AG04449 (cell line): Measurements from ENCODE around the gene TPRA1.

Experiments used
- CTCF ChIA-PET: fragments of 350-600 bp; formaldehyde crosslinking; extraction: SDS; loops from one replicate; lab custom pipeline; 2021; ENCODE audit warnings: antibody characterized with exemption; lab: Yijun Ruan, JAX
- POLR2A ChIA-PET: fragments of 400-600, 350-600 bp; formaldehyde crosslinking; extraction: SDS; loops from one replicate; lab custom pipeline; 2020; ENCODE audit warnings: antibody characterized with exemption, inconsistent platforms; lab: Yijun Ruan, JAX
- DNase-seq: peaks from one replicate; pipeline ENCODE4 v3.0.0-alpha.2; 2010; ENCODE audit warnings: low read depth, low spot score
- H3K4me3 ChIP-seq: 2 replicates; pipeline ENCODE4 v1.5.1; 2011; ENCODE audit warnings: low read depth, mild to moderate bottlenecking, control low read depth, low read length
- CTCF ChIP-seq: IDR thresholded peaks from one replicate; pipeline ENCODE4 v1.5.1; 2011; ENCODE audit warnings: mild to moderate bottlenecking, moderate library complexity, low read length, control low read depth, inconsistent platforms; ENCODE audit not compliant: insufficient read depth; ENCODE audit errors: missing control alignments

TPRA1 gene

GRCh38 chr3:127604546-127605165, 14.1 kb upstream of the TPRA1 start:
- DNase-seq: no peak
- no peak for TF ChIP-seq CTCF
- POLR2A ChIA-PET: interaction anchor here (0.7 kb wide), 1 partner anchor 392 kb away, joined by 3 read pairs; no protein-coding TSS in a partner anchor
- H3K4me3 ChIP-seq: no peak overlapping the region
- CTCF ChIA-PET: no interaction called here

GRCh38 chr3:127604035-127604434, 13.5 kb upstream of the TPRA1 start:
- H3K4me3 ChIP-seq: no peak overlapping the region
- ChIA-PET CTCF (no interaction called here), POLR2A (no interaction called here)
- no peak for TF ChIP-seq CTCF
- no peak for DNase-seq

- POLR2A ChIA-PET: no interaction called here
- TF ChIP-seq CTCF: no peak
- DNase-seq: no peak
- CTCF ChIA-PET: no interaction called here
- H3K4me3 ChIP-seq: no peak overlapping the region
Observed at GRCh38 chr3:127600749-127601456, 10.4 kb upstream of the TPRA1 start.

- no peak for TF ChIP-seq CTCF
- CTCF ChIA-PET: interaction anchor here (0.5 to 1.4 kb wide), 5 partner anchors 8 to 57 kb away, joined by 3 to 4 read pairs (median 3); partner anchors contain the start of gene TPRA1
- POLR2A ChIA-PET: no interaction called here
- DNase-seq: no peak
- peak overlapping the region; percentile 66 for H3K4me3 ChIP-seq
Observed at GRCh38 chr3:127598841-127599570, 8.5 kb upstream of the TPRA1 start.

GRCh38 chr3:127597020-127597771, 6.7 kb upstream of the TPRA1 start:
- ChIA-PET CTCF (interaction anchor here (1.4 kb wide), 1 partner anchor 58 kb away, joined by 3 read pairs; no protein-coding TSS in a partner anchor), POLR2A (interaction anchor here (0.7 kb wide), 1 partner anchor 41 kb away, joined by 3 read pairs; no protein-coding TSS in a partner anchor)
- no peak for DNase-seq
- H3K4me3 ChIP-seq: no peak overlapping the region
- TF ChIP-seq CTCF: no peak
